Hepatocyte (in vitro differentiated cells): ENCODE data around the gene DDX6. TPM values are rescaled to one million over a fixed set of nuclear protein-coding genes. Genes with fewer than 3 reads are reported as not detected.

Experiments used
- DNase-seq: peaks from one replicate; pipeline ENCODE4 v3.0.0-alpha.2; 2016; ENCODE audit warnings: low spot score
- H2AFZ ChIP-seq: fragments of 200-600 bp; sonication (generic); 2 replicates; pipeline ENCODE4 v1.6.0; 2016; ENCODE audit warnings: antibody characterized with exemption, mild to moderate bottlenecking
- H3K27ac ChIP-seq: fragments of 200-600 bp; sonication (generic); 2 replicates; pipeline ENCODE4 v1.5.1; 2016; ENCODE audit warnings: mild to moderate bottlenecking
- H3K27me3 ChIP-seq: fragments of 200-600 bp; sonication (generic); 2 replicates; pipeline ENCODE4 v1.6.1; 2016
- H3K36me3 ChIP-seq: fragments of 200-600 bp; sonication (generic); replicated peaks from 2 replicates; pipeline ENCODE4 v1.5.1; 2016; ENCODE audit warnings: low read depth; ENCODE audit not compliant: insufficient read depth
- H3K4me1 ChIP-seq: fragments of 200-600 bp; sonication (generic); 2 replicates; pipeline ENCODE4 v1.5.1; 2016; ENCODE audit warnings: mild to moderate bottlenecking, moderate library complexity; ENCODE audit not compliant: insufficient read depth
- H3K4me2 ChIP-seq: fragments of 200-600 bp; sonication (generic); 2 replicates; pipeline ENCODE4 v1.6.0; 2016
- H3K4me3 ChIP-seq: fragments of 200-600 bp; sonication (generic); 2 replicates; pipeline ENCODE4 v1.5.1; 2016; ENCODE audit warnings: mild to moderate bottlenecking
- H3K79me2 ChIP-seq: fragments of 200-600 bp; sonication (generic); 2 replicates; pipeline ENCODE4 v1.6.0; 2017; ENCODE audit warnings: mild to moderate bottlenecking
- H3K9me2 ChIP-seq: fragments of 200-600 bp; sonication (generic); replicated peaks from 2 replicates; pipeline ENCODE4 v1.6.0; 2017; ENCODE audit warnings: mild to moderate bottlenecking; ENCODE audit not compliant: insufficient read depth
- H3K9me3 ChIP-seq: fragments of 200-600 bp; sonication (generic); 2 replicates; pipeline ENCODE4 v1.5.1; 2016; ENCODE audit warnings: low read depth, mild to moderate bottlenecking
- H4K20me1 ChIP-seq: fragments of 200-600 bp; sonication (generic); 2 replicates; pipeline ENCODE4 v1.6.0; 2016; ENCODE audit warnings: mild to moderate bottlenecking; ENCODE audit not compliant: insufficient read depth, poor library complexity, severe bottlenecking
- EZH2 ChIP-seq: fragments of 200-600 bp; sonication (generic); IDR thresholded peaks from 2 replicates; pipeline ENCODE4 v1.6.1; 2016; ENCODE audit warnings: antibody characterized with exemption, mild to moderate bottlenecking, borderline replicate concordance
- EZH2phosphoT487 ChIP-seq: fragments of 200-600 bp; sonication (generic); IDR thresholded peaks from one replicate; pipeline ENCODE4 v1.6.1; 2018; ENCODE audit warnings: antibody characterized with exemption, mild to moderate bottlenecking, low read depth, moderate library complexity; ENCODE audit not compliant: unreplicated experiment, severe bottlenecking
- WGBS: methylation state at CpG from one replicate; pipeline ENCODE4 v1.1.6; 2016; ENCODE audit warnings: low lambda C conversion rate; ENCODE audit errors: missing lambda C conversion rate; 5-methylcytosine and 5-hydroxymethylcytosine counted together
- polyA plus RNA-seq: library from polyadenylated mRNA; unstranded; fragments of >200 nt; fragmentation: Nextera tagmentation; extraction: Ambion mirVana; gene quantifications from 2 replicates; pipeline ENCODE4 v1.2.1, GENCODE V29; 2016
- total RNA-seq: library from RNA; depleted of rRNA; stranded (reverse); fragments of >200 nt; gene quantifications from 2 replicates; pipeline ENCODE4 v1.2.3, GENCODE V29; 2014
- TF ChIP-seq, protein P1 (sequence below): fragments of 200-600 bp; sonication (generic); IDR thresholded peaks from 2 replicates; pipeline ENCODE4 v1.5.1; 2016; ENCODE audit warnings: antibody characterized with exemption, mild to moderate bottlenecking; ENCODE audit not compliant: poor library complexity

DDX6 gene
- total and polyA plus RNA-seq, 2 experiments from 2014 or later, result 16.4 to 122 TPM

DNA sequence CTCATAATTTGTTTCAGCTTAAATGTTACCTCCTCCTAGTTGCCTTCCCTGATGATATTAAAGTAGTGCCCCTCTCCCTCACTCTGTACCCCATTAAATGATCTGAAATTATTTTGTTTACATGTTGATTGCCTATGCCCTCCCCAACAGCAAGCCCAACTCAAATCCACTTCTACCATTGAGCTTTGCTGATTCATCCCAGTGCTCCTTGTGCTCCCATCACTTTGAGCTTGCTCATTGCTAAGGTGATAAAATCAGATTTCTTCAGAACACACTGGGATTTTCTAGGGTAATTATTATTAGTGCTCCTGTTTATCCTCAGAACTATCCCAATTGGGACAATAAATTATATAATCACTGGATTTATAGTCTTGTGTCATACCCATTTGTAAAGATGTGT is 8.4 kb upstream of the DDX6 start:
- Histone ChIP-seq H3K4me1 (no peaks in the 10 kb centered on the region), H3K27ac (no peak overlapping the region), H4K20me1 (no peaks in the 10 kb centered on the region), H3K4me3 (no peak overlapping the region), H3K79me2 (no peaks in the 10 kb centered on the region), H3K9me3 (no peaks in the 10 kb centered on the region), H3K4me2 (no peak overlapping the region), H3K27me3 (no peaks in the 10 kb centered on the region), H2AFZ (no peak overlapping the region), H3K9me2 (no peaks in the 10 kb centered on the region), H3K36me3 (no peaks in the 10 kb centered on the region)
- DNase-seq, result no peak
- TF ChIP-seq EZH2phosphoT487, result no peak
- TF ChIP-seq, protein P1, sequence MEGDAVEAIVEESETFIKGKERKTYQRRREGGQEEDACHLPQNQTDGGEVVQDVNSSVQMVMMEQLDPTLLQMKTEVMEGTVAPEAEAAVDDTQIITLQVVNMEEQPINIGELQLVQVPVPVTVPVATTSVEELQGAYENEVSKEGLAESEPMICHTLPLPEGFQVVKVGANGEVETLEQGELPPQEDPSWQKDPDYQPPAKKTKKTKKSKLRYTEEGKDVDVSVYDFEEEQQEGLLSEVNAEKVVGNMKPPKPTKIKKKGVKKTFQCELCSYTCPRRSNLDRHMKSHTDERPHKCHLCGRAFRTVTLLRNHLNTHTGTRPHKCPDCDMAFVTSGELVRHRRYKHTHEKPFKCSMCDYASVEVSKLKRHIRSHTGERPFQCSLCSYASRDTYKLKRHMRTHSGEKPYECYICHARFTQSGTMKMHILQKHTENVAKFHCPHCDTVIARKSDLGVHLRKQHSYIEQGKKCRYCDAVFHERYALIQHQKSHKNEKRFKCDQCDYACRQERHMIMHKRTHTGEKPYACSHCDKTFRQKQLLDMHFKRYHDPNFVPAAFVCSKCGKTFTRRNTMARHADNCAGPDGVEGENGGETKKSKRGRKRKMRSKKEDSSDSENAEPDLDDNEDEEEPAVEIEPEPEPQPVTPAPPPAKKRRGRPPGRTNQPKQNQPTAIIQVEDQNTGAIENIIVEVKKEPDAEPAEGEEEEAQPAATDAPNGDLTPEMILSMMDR, result no peak

DNA sequence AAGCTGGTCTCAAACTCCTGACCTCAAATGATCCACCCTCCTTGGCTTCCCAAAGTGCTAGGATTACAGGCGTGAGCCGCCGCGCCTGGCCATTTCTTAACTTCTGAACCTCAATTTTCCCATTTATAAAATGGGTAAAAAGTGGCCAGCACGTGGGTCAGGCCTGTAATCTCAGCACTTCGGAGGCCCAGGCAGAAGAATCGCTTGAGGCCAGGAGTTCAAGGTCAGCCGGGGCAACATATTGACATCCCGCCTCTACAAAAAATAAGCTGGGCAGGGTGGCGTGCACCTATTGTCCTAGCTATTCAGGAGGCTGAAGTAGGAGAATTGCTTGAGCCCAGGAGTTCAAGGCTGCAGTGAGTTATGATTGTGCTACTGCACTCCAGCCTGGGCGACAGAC is 6.5 kb upstream of the DDX6 start:
- no peak overlapping the region for H2AFZ ChIP-seq
- no peaks in the 10 kb centered on the region for H3K79me2 ChIP-seq
- WGBS, result 94% methylated on average over 11 of the region's 11 CpGs
- no peaks in the 10 kb centered on the region for H3K27me3 ChIP-seq
- no peaks in the 10 kb centered on the region for H3K9me2 ChIP-seq
- H3K4me1 ChIP-seq, result peaks cover 7% of the 10 kb centered on the region
- H3K4me3 ChIP-seq, result no peak overlapping the region
- no peak overlapping the region for H3K27ac ChIP-seq
- TF ChIP-seq EZH2 (no peak), EZH2phosphoT487 (no peak)
- TF ChIP-seq, protein P1, result no peak
- no peaks in the 10 kb centered on the region for H3K9me3 ChIP-seq
- H3K4me2 ChIP-seq, result no peak overlapping the region
- no peaks in the 10 kb centered on the region for H3K36me3 ChIP-seq
- no peak for DNase-seq
- no peaks in the 10 kb centered on the region for H4K20me1 ChIP-seq

DNA sequence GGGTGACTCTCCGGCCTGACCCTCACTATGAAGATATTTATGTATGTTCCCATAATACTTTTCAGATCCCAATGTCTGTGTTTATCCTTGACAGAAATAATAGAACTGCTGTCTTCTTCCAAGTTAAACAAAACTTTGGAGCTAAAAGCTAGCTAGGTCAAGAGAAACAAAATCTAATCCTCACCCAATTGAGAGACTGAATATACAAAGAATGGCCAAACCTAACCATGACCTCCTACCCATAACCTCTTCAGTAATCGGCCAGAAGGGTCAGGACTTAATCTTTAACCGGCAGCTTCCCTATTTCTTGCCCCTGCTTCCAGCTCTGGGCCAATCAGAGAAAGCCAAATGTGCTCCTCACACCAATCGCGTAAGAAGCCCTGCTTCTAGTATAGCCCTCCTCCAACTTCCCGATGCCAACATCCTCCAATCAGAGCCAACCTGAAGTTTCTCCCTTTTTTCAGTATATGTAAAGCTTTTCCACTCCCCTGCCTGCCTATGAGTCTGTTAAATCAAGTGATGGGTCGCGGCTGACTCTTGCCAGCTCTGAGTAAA is 1.7 kb upstream of the DDX6 start:
- H4K20me1 ChIP-seq, result peaks cover 20% of the 10 kb centered on the region
- H3K4me1 ChIP-seq, result peaks cover 16% of the 10 kb centered on the region
- peak overlapping the region; percentile 100 for H3K27ac ChIP-seq
- TF ChIP-seq EZH2phosphoT487 (no peak), EZH2 (no peak)
- TF ChIP-seq, protein P1, result no peak
- H3K27me3 ChIP-seq, result no peaks in the 10 kb centered on the region
- H3K9me3 ChIP-seq, result no peaks in the 10 kb centered on the region
- H3K9me2 ChIP-seq, result no peaks in the 10 kb centered on the region
- H3K4me2 ChIP-seq, result peak overlapping the region; percentile 93
- peaks cover 34% of the 10 kb centered on the region for H3K79me2 ChIP-seq
- 6% methylated on average over 8 of the region's 8 CpGs for WGBS
- no peaks in the 10 kb centered on the region for H3K36me3 ChIP-seq
- H2AFZ ChIP-seq, result peak overlapping the region; percentile 91
- H3K4me3 ChIP-seq, result peak overlapping the region; percentile 94
- DNase-seq, result peak; percentile 88
